Stomach smooth muscle (tissue), 2 donors: Measurements from ENCODE around the gene CSF2RB.

Experiments used
- H3K27ac ChIP-seq: one replicate; pipeline ENCODE4 v1.7.0; 2013; ENCODE audit warnings: mild to moderate bottlenecking, low read length, inconsistent platforms
- H3K27me3 ChIP-seq, 2 donors: one replicate each; pipeline ENCODE4 v1.7.0; 2013; ENCODE audit warnings: low read length in 2 of 2; ENCODE audit not compliant: insufficient read depth in 2 of 2, control insufficient read depth in 1 of 2
- H3K36me3 ChIP-seq, 2 donors: one replicate each; pipeline ENCODE4 v1.7.0; 2013; ENCODE audit warnings: low read length in 2 of 2; ENCODE audit not compliant: control insufficient read depth in 2 of 2, insufficient read depth in 2 of 2
- H3K4me1 ChIP-seq: one replicate; pipeline ENCODE4 v1.7.0; 2013; ENCODE audit warnings: low read length; ENCODE audit not compliant: control insufficient read depth, insufficient read depth
- H3K4me3 ChIP-seq, 2 donors: one replicate each; pipeline ENCODE4 v1.7.0; 2013; ENCODE audit warnings: low read length in 2 of 2
- H3K9ac ChIP-seq, 2 donors: one replicate each; pipeline ENCODE4 v1.7.0; 2013; ENCODE audit warnings: low read length in 2 of 2, mild to moderate bottlenecking in 1 of 2
- H3K9me3 ChIP-seq, 2 donors: one replicate each; pipeline ENCODE4 v1.7.0; 2013; ENCODE audit warnings: low read length in 2 of 2; ENCODE audit not compliant: control insufficient read depth in 2 of 2
- donor health status: healthy.
- donor health status: Pancreatic carcinoma.

Gene CSF2RB

DNA sequence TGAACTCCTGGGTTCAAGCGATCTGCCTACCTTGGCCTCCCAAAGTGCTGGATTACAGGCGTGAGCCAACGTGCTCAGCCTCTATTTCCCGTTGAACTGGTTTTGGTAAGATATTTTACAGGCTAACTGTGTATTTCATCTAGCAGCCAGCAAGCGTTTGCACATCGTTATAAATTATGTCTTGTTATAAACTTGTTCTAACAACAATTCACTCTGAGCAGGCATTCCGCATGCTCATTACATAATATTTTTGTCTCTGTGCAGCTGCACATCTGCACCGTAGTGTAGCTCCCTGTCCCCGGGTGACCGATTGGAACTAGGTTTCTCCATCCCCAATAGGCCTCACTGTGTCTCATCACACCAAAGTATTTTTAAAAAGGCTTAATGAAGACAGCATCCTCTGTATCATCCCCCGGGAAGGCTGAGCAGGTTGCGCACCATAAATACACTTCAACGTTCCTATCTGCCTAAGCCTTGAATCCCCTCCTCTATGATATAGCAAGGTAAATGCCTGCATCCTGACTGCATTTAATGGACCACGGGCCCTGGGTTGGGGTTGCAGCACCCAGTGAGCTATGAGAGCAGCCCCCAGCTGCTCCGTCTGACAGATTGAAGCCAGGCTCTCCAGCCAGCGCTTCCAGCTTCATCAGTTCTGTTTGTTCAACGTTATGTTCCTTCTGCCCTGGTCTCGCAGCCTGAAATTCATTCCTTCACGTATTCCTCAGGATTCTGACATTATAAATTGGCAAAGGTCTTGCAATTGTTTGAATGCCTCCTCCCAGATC lies 58.1 kb downstream of the CSF2RB start:
- no peak overlapping the region for H3K27ac ChIP-seq
- H3K27me3 ChIP-seq = no peaks in the 10 kb centered on the region
- no peaks in the 10 kb centered on the region for H3K9me3 ChIP-seq
- H3K36me3 ChIP-seq = no peaks in the 10 kb centered on the region
- no peak overlapping the region for H3K4me3 ChIP-seq
- H3K4me1 ChIP-seq = no peaks in the 10 kb centered on the region
- no peak overlapping the region for H3K9ac ChIP-seq

DNA sequence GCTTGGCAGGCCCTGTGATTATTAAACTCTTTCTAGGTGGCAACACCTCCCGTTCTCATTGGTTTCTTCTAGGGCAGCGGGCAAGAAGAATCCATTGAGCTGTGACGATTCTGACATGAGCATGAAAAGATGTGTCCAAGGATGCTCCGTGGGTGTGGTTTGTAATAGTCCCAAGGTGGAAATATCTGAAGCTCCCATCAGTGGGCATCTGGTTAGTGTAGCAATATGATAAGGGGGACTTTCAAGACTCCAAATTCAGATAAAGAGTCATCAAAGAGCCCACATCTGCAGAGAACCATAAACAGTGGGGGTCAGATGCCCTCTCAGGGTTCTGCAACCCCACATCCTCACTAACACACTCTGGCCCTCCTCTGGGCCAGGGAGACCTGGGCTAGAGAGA lies 63.2 kb downstream of the CSF2RB start:
- H3K9me3 ChIP-seq = no peaks in the 10 kb centered on the region
- no peak overlapping the region for H3K4me3 ChIP-seq
- peaks cover 8% of the 10 kb centered on the region for H3K4me1 ChIP-seq
- peaks cover 0 to 2% of the 10 kb centered on the region in 2 donors for H3K27me3 ChIP-seq
- no peak overlapping the region for H3K9ac ChIP-seq
- no peaks in the 10 kb centered on the region for H3K36me3 ChIP-seq
- H3K27ac ChIP-seq = no peak overlapping the region

DNA sequence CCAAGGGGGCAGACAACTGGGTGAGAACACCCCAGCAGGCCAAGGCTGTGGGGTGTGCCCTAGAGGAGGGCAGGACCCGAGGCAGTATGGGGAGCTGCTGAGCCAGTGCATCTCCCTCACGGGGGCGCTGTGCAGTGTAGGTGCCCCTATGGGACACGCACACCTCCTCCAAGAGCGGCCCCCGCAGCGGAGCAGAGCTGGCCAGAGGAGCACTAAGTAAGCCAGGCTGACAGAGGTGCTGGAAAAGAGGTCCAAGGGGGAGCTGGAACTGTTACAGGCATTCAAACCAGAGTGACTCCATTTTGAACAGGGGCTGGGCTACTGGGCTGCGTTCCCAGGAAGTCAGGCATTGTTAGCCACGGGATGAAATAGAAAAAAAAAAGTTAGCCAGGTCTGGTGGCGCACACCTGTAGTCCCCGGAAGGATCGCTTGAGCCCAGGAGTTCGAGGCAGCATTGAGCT lies 64.0 kb downstream of the CSF2RB start:
- Histone ChIP-seq H3K9me3 (no peaks in the 10 kb centered on the region), H3K36me3 (no peaks in the 10 kb centered on the region), H3K27ac (no peak overlapping the region)

DNA sequence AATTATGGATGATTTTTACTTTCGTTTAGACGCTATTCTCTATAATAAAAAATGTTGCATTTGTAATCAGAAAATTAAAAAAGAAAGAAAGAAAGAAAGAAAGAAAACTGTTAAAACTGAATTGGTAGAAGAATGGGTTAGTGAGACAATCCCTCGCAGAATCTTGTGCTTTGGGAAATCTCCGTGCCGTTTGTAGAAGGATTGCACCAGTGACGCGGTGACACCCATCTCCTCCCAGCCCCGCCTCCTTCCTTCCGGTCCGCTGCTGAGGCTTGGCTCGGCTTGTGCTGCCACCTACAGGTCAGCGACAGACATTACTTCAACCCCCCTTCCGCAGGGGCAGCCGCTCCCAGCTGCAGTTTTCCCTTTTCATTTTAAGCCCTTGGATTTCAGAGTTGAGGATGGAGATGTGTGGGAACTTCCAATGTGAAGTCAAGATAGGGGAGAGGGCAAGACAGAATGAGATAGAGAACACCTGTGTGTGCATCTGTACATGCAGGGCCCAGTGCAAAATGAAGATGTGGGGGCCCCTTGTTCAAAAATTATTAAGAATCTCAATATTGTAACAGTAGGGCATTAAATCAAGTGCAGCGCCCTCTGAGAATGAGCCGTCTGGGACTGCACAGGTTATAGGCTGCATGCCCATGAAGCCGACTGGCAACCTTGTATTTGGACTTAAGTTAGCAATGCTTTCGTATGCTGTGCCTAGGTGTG lies 64.7 kb downstream of the CSF2RB start:
- Histone ChIP-seq H3K4me3 (peak overlapping the region; percentile 68 to 72), H3K27ac (no peak overlapping the region), H3K27me3 (peaks cover 0 to 9% of the 10 kb centered on the region in 2 donors), H3K36me3 (no peaks in the 10 kb centered on the region), H3K9ac (peak overlapping the region; percentile 45 to 58), H3K9me3 (no peaks in the 10 kb centered on the region), H3K4me1 (peaks cover 8% of the 10 kb centered on the region)

More for the DNA sequence above, 64.0 kb downstream of the CSF2RB start:
- H3K4me3 ChIP-seq = peak overlapping the region; percentile 68 to 72
- peaks cover 8% of the 10 kb centered on the region for H3K4me1 ChIP-seq
- H3K27me3 ChIP-seq = peaks cover 0 to 6% of the 10 kb centered on the region in 2 donors
- peak overlapping the region; percentile 45 to 58 for H3K9ac ChIP-seq

DNA sequence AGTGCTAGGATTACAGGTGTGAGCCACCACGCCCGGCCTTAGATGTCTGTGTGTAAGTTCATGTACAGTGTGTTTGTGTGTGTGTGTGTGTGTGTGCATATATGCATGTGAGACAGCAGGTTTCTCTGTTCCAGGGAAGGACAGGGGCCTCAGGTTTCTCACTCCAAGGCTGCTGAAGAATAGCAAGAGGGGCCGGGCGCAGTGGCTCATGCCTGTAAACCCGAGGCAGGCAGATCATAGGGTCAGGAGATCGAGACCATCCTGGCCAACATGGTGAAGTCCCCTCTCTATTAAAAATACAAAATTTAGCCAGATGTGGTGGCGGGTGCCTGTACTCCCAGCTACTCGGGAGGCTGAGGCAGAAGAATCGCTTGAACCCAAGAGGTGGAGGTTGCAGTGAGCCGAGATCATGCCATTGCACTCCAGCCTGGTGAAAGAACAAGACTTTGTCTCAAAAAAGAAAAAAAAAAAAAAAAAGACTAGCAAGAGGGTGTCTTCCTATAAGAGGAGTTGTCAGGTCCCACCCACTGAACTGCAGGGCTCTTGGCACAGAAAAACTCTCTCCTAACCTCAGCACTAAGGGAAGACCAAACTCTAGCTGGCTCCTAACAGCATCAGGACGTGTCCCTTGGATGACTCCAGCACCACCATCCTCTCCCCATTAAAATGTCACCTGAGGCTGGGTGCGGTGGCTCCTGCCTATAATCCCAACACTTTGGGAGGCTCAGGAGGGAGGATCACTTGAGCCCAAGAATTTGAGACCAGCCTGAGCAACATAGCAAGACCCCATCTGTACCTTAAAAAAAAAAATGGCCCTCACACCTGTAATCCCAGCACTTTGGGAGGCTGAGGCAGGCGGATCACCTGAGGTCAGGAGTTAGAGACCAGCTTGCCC lies 65.8 kb downstream of the CSF2RB start:
- peaks cover 8% of the 10 kb centered on the region for H3K4me1 ChIP-seq
- no peak overlapping the region for H3K9ac ChIP-seq
- no peaks in the 10 kb centered on the region for H3K36me3 ChIP-seq
- H3K27ac ChIP-seq = no peak overlapping the region
- H3K9me3 ChIP-seq = no peaks in the 10 kb centered on the region
- H3K4me3 ChIP-seq = no peak overlapping the region
- H3K27me3 ChIP-seq = peaks cover under 1 to 9% of the 10 kb centered on the region in 2 donors

- Histone ChIP-seq H3K27me3 (peaks cover 3 to 9% of the 10 kb centered on the region in 2 donors), H3K4me1 (peaks cover 8% of the 10 kb centered on the region), H3K9ac (no peak overlapping the region), H3K4me3 (no peak overlapping the region), H3K27ac (no peak overlapping the region), H3K9me3 (peaks cover 7 to 11% of the 10 kb centered on the region in 2 donors), H3K36me3 (no peaks in the 10 kb centered on the region)
Observed at GRCh38 chr22:36981247-36981775, 67.9 kb downstream of the CSF2RB start.

DNA sequence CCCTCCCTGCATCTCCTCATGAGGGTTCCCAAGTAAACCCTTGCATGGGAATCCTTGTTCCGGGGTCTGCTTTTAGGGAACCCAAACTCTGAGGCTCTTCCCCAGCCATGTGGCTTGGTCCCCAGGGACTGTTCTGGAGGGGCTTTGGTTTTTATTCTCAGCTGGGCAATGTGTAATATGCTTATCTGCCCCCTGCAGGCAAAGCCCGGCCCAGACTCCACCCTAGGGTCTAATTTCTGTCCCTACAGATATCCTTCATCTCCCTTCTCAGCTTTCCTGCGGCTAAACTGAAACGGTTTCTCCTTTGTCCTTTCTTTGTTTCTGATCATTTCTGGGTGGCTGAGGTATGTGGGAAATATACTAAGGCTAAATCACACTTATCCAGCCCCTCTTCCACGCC lies 68.7 kb downstream of the CSF2RB start:
- no peaks in the 10 kb centered on the region for H3K36me3 ChIP-seq
- H3K27me3 ChIP-seq = peaks cover 3 to 9% of the 10 kb centered on the region in 2 donors
- no peak overlapping the region for H3K9ac ChIP-seq
- peaks cover 8% of the 10 kb centered on the region for H3K4me1 ChIP-seq
- no peak overlapping the region for H3K27ac ChIP-seq
- H3K9me3 ChIP-seq = peaks cover 9 to 13% of the 10 kb centered on the region in 2 donors
- no peak overlapping the region for H3K4me3 ChIP-seq

DNA sequence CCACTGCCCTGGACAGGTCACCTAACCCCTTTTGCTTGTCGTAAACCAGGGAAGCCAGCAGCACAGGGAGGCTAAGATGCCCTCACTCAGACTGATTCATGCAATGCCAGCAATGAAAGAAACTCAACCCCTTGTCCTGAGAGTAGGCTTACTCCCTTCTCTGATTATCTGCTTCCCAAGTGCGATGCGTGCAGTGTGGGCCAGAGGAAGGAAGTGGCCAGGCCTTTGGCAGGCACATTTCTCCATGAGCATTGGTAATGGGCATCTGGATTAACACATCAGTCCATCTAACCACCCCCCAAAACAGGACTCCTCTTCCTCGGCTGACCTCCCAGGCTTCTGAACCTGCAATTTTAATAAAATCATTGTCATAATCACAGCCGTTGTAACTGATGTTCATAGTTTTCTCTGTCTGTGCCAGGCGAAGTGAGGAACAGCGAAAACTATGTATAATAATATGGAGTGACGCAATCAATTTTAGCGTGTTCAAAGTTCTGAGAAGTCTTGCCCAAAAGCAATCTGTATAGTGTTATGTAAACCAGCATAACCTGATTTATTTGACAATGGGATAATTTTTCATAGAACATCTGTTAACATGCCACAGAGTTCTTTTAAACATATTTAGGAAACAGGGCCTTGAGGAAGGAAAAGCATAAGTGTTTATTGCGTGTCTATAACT lies 71.9 kb downstream of the CSF2RB start:
- Histone ChIP-seq H3K27me3 (peaks cover 7 to 18% of the 10 kb centered on the region in 2 donors), H3K9ac (no peak overlapping the region), H3K27ac (no peak overlapping the region), H3K4me3 (no peak overlapping the region), H3K36me3 (no peaks in the 10 kb centered on the region), H3K9me3 (peaks cover 9 to 13% of the 10 kb centered on the region in 2 donors), H3K4me1 (no peaks in the 10 kb centered on the region)

DNA sequence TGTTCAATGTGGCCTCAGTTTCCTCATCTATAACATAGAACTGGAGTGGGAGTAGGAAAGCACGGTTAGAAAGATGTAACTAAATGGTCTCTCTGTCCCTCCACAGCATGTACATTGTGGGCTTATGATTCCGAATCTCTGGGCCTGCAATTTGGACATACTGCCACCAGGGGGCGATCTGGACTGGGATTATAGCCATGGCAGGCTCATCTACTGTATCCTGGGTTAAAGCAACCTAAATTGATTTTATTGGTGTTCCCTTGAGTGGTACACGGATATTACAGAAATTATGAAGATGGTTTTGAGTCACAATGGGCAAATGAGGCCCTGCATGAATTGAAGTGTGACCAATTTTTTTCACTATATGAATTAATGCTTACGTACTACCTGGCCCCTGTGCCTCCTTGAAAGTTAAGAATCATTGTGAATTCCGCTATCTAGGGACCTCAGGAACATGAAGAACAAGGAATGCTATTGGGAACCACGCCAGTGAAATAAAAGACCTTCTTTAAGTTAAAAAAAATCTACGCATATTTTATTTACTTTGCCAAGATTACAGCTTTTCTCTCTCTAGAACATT lies 72.9 kb downstream of the CSF2RB start:
- no peaks in the 10 kb centered on the region for H3K36me3 ChIP-seq
- H3K4me1 ChIP-seq = no peaks in the 10 kb centered on the region
- H3K4me3 ChIP-seq = no peak overlapping the region
- H3K27me3 ChIP-seq = peaks cover 13 to 24% of the 10 kb centered on the region in 2 donors
- H3K9me3 ChIP-seq = peaks cover 9 to 13% of the 10 kb centered on the region in 2 donors
- no peak overlapping the region for H3K9ac ChIP-seq
- no peak overlapping the region for H3K27ac ChIP-seq
